Chondrocyte (in vitro differentiated cells): ENCODE results near the gene VPS13A. TPM values are rescaled to one million over a fixed set of nuclear protein-coding genes. Genes with fewer than 3 reads are reported as not detected.

Experiments used
- DNase-seq: peaks from one replicate; pipeline ENCODE4 v3.0.0; 2021; ENCODE audit warnings: mixed read lengths, low spot score
- H3K27ac Mint-ChIP-seq: one replicate; pipeline ENCODE4 v1.8.0; 2021; ENCODE audit warnings: mild to moderate bottlenecking, moderate library complexity, mixed read lengths; ENCODE audit not compliant: unreplicated experiment
- H3K27me3 Mint-ChIP-seq: 2 replicates; pipeline ENCODE4 v1.8.0; 2021; ENCODE audit warnings: low read depth, mixed read lengths
- H3K36me3 Mint-ChIP-seq: 2 replicates; pipeline ENCODE4 v1.8.0; 2021; ENCODE audit warnings: low read depth, mixed read lengths
- H3K4me1 Mint-ChIP-seq: 2 replicates; pipeline ENCODE4 v1.8.0; 2021; ENCODE audit warnings: low read depth, mild to moderate bottlenecking, mixed read lengths
- H3K4me3 Mint-ChIP-seq: one replicate; pipeline ENCODE4 v1.8.0; 2021; ENCODE audit warnings: mild to moderate bottlenecking, moderate library complexity, mixed read lengths; ENCODE audit not compliant: unreplicated experiment
- H3K9me3 Mint-ChIP-seq: 2 replicates; pipeline ENCODE4 v1.8.0; 2021; ENCODE audit warnings: low read depth, mixed read lengths
- total RNA-seq: library from RNA; stranded (reverse); gene quantifications from 3 replicates; pipeline ENCODE4 v1.2.1, GENCODE V29; 2021
- TF ChIP-seq, protein P1 (sequence below): fragments of 200-600 bp; sonication (generic); IDR thresholded peaks from 2 replicates; pipeline ENCODE4 v1.5.0; 2021; ENCODE audit warnings: antibody characterized with exemption, mild to moderate bottlenecking, moderate library complexity

The VPS13A gene
- total RNA-seq, 1 donor from 2014 or later = 54.1 TPM

- TF ChIP-seq, protein P1, sequence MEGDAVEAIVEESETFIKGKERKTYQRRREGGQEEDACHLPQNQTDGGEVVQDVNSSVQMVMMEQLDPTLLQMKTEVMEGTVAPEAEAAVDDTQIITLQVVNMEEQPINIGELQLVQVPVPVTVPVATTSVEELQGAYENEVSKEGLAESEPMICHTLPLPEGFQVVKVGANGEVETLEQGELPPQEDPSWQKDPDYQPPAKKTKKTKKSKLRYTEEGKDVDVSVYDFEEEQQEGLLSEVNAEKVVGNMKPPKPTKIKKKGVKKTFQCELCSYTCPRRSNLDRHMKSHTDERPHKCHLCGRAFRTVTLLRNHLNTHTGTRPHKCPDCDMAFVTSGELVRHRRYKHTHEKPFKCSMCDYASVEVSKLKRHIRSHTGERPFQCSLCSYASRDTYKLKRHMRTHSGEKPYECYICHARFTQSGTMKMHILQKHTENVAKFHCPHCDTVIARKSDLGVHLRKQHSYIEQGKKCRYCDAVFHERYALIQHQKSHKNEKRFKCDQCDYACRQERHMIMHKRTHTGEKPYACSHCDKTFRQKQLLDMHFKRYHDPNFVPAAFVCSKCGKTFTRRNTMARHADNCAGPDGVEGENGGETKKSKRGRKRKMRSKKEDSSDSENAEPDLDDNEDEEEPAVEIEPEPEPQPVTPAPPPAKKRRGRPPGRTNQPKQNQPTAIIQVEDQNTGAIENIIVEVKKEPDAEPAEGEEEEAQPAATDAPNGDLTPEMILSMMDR = no peak
- Mint-ChIP-seq H3K4me3 (no peak overlapping the region), H3K27ac (no peak overlapping the region), H3K36me3 (peaks cover 2% of the 10 kb centered on the region), H3K9me3 (no peaks in the 10 kb centered on the region), H3K27me3 (no peaks in the 10 kb centered on the region), H3K4me1 (no peaks in the 10 kb centered on the region)
- no peak for DNase-seq
Measured at GRCh38 chr9:77423841-77424240, 246.5 kb downstream of the VPS13A start.

DNA sequence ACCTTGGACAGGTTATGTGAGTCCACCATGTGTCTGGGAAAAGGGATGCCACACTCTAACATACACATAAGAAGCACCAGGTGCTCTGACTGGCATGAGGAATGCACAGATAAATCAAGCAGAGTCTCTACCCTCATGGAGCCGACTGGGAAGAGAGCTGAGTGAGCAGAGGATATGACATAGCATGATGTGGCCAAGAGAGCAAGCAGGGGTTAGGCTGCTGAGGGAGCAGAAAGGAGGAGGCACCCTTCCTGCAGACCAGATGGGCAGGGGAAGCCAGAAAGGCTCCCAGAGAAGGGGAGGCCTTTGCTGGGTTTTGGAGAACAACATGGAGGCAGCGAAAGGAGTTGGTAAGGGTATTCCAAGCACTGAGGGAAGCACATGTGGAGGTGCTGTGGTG is 247.7 kb downstream of the VPS13A start:
- H3K36me3 Mint-ChIP-seq = peaks cover 2% of the 10 kb centered on the region
- no peak overlapping the region for H3K27ac Mint-ChIP-seq
- DNase-seq = no peak
- H3K27me3 Mint-ChIP-seq = no peaks in the 10 kb centered on the region
- TF ChIP-seq, protein P1 = no peak
- peaks cover 8% of the 10 kb centered on the region for H3K4me1 Mint-ChIP-seq
- H3K4me3 Mint-ChIP-seq = no peak overlapping the region
- no peaks in the 10 kb centered on the region for H3K9me3 Mint-ChIP-seq

DNA sequence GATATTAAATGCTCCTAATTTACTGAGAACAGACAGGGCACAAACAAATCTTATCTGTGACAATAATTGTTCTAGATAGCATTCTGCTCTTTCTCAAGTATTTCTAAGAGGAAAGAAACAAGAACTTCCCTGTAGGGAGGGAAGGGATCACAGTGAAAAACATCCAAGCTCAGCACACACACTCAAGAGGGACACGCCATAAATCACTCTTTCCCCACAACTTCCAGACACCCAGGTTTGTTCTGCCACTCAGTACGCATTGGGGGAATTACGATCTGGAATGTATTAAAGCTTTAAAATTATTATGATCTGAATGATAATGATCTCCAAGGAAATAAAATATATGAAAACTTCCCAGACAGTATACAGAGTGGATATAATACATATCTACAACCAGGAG is 249.4 kb downstream of the VPS13A start:
- H3K27ac Mint-ChIP-seq = no peak overlapping the region
- no peak for DNase-seq
- H3K4me3 Mint-ChIP-seq = no peak overlapping the region
- H3K4me1 Mint-ChIP-seq = peaks cover 12% of the 10 kb centered on the region
- H3K9me3 Mint-ChIP-seq = no peaks in the 10 kb centered on the region
- H3K27me3 Mint-ChIP-seq = no peaks in the 10 kb centered on the region
- H3K36me3 Mint-ChIP-seq = peaks cover 2% of the 10 kb centered on the region
- TF ChIP-seq, protein P1 = no peak

DNA sequence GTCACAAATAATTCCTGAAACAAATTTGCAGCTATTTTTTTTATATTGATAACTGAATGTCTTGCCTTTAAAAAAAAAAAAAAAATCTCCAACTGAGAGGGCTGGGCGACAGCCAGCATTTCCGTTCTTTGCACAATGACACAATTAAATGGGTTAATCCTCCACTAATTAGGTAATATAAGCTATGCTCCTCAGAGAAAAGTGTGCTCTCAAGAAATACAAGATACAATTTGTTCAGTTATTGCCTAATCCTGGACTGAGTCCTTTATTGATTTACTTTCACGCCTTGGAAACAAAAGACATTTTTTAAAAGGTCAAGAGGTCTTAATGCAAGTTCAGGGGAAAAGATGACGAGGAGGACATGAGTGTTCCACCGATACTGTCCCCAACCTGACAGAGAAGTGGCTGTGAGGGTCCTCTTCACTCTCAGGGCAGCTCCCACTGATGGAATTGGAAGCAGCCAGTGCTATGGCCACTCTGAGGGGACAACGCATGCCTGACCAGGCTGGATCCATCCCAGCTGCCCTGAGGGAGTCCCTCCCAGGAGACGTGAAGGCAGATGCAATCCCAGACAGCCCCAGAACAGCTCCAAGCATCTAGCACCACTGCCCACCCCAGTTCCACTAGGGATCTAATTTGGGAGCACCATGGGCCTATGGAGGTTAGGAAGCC is 250.1 kb downstream of the VPS13A start:
- TF ChIP-seq, protein P1 = no peak
- Mint-ChIP-seq H3K27me3 (no peaks in the 10 kb centered on the region), H3K27ac (no peak overlapping the region), H3K4me1 (peaks cover 12% of the 10 kb centered on the region), H3K4me3 (no peak overlapping the region), H3K36me3 (no peaks in the 10 kb centered on the region), H3K9me3 (no peaks in the 10 kb centered on the region)
- no peak for DNase-seq

DNA sequence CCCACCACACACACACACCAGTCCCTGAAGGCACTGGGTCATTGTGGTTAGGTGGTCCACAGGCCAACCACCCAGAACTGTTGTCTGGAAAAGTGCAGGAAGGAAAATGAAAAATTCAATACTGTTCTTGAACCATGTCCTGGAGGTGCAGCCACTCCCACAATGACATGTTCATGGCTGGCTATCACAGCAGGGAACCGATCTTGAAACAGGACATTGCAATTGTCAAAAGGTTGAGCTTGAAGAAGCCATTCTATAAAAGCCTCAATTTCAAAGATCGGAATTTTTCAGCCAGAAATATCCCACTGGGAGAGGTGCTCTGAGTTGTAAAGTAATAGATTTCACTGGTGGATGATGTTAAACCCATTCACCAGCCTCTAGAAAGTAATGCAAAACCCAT is 252.6 kb downstream of the VPS13A start:
- H3K9me3 Mint-ChIP-seq = no peaks in the 10 kb centered on the region
- TF ChIP-seq, protein P1 = no peak
- no peaks in the 10 kb centered on the region for H3K27me3 Mint-ChIP-seq
- no peaks in the 10 kb centered on the region for H3K36me3 Mint-ChIP-seq
- H3K4me1 Mint-ChIP-seq = peaks cover 16% of the 10 kb centered on the region
- no peak for DNase-seq
- no peak overlapping the region for H3K4me3 Mint-ChIP-seq
- no peak overlapping the region for H3K27ac Mint-ChIP-seq
